HFFc6 (cell line): ENCODE measurements around the gene CEACAM6. TPM values are rescaled to one million over a fixed set of nuclear protein-coding genes. Genes with fewer than 3 reads are reported as not detected.
"Not testable (repeated sequence)": the region's sequence is repeated elsewhere in the genome, so short reads cannot be mapped to it uniquely, and the experiment has no call there.

ENCODE experiments used
- DNase-seq: peaks from one replicate; pipeline ENCODE4 v3.0.0-alpha.2; 2018
- H3K27ac Mint-ChIP-seq: 2 replicates; pipeline ENCODE4 v1.8.0; 2020; ENCODE audit warnings: mild to moderate bottlenecking, mixed read lengths
- H3K27me3 Mint-ChIP-seq: 2 replicates; pipeline ENCODE4 v1.8.0; 2021; ENCODE audit warnings: mild to moderate bottlenecking, moderate library complexity, mixed read lengths; ENCODE audit not compliant: insufficient read depth
- H3K36me3 Mint-ChIP-seq: 2 replicates; pipeline ENCODE4 v1.8.0; 2021; ENCODE audit warnings: low read depth, mixed read lengths
- H3K4me1 Mint-ChIP-seq: 2 replicates; pipeline ENCODE4 v1.8.0; 2020; ENCODE audit warnings: low read depth, mixed read lengths
- H3K4me3 Mint-ChIP-seq: 2 replicates; pipeline ENCODE4 v1.8.0; 2020; ENCODE audit warnings: mild to moderate bottlenecking, moderate library complexity, mixed read lengths
- H3K9me3 Mint-ChIP-seq: 2 replicates; pipeline ENCODE4 v1.8.0; 2020; ENCODE audit warnings: mild to moderate bottlenecking, mixed read lengths
- CTCF ChIP-seq: fragments of 200-600 bp; sonication (generic); IDR thresholded peaks from 2 replicates; pipeline ENCODE4 v1.5.0; 2021; ENCODE audit warnings: antibody characterized with exemption, mild to moderate bottlenecking
- total RNA-seq, 6 experiments: library from RNA; stranded (reverse); fragmentation: NEBNext Ultra II Directional; extraction: Animal tissue kit (Norgen Biotek cat#: 25700); gene quantifications; 2 replicates in 1 of 6; 3 replicates in 5 of 6; pipeline ENCODE4 v1.2.3, GENCODE V29; 2021

CEACAM6 gene
- total RNA-seq, 6 experiments from 2014 or later = not detected

GRCh38 chr19:41748012-41748411, 7.3 kb upstream of the CEACAM6 start:
- no peak overlapping the region for H3K4me3 Mint-ChIP-seq
- no peak for DNase-seq
- no peak for TF ChIP-seq CTCF
- no peak overlapping the region for H3K27ac Mint-ChIP-seq
- no peaks in the 10 kb centered on the region for H3K4me1 Mint-ChIP-seq
- no peaks in the 10 kb centered on the region for H3K9me3 Mint-ChIP-seq
- H3K27me3 Mint-ChIP-seq = peaks cover 39% of the 10 kb centered on the region
- no peaks in the 10 kb centered on the region for H3K36me3 Mint-ChIP-seq

GRCh38 chr19:41750248-41751134, 4.8 kb upstream of the CEACAM6 start:
- not testable (repeated sequence) for H3K36me3 Mint-ChIP-seq, H3K4me1 Mint-ChIP-seq, H3K9me3 Mint-ChIP-seq, H3K27ac Mint-ChIP-seq, H3K4me3 Mint-ChIP-seq, DNase-seq
- peaks cover 32% of the 10 kb centered on the region for H3K27me3 Mint-ChIP-seq

GRCh38 chr19:41753159-41753558, 2.2 kb upstream of the CEACAM6 start:
- no peak overlapping the region for H3K4me3 Mint-ChIP-seq
- no peaks in the 10 kb centered on the region for H3K36me3 Mint-ChIP-seq
- peak; percentile 90 for TF ChIP-seq CTCF
- peaks cover 25% of the 10 kb centered on the region for H3K27me3 Mint-ChIP-seq
- H3K4me1 Mint-ChIP-seq = no peaks in the 10 kb centered on the region
- H3K9me3 Mint-ChIP-seq = no peaks in the 10 kb centered on the region
- peak; percentile 8 for DNase-seq
- no peak overlapping the region for H3K27ac Mint-ChIP-seq

DNA sequence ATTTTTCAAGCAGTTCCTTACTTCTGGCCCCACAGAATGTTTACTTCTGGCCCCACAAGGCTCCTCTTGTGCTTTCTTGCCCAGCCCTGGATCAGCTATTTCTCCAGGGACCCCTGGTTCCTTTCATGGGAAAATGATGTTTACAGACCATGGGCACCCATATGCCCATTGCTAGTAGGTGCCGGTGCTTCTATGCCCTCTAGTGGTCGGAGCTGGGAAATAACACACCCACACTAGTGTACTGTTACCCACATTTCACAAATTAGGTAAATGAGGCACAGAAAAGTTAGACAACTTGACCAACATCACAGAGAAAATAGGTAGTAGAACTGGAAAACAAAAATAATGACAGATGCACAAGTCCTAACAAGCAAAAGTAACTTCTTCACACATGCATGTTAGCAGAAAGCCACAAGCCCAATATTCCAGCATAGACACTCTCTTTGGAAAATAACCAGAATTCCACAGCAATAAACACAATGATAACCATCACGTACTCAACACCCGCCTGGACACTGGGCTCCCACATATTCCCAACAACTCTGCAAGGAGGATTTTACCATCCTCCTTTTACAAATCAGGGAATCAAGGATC, 1.3 kb upstream of the CEACAM6 start:
- no peak overlapping the region for H3K4me3 Mint-ChIP-seq
- H3K9me3 Mint-ChIP-seq = no peaks in the 10 kb centered on the region
- H3K27ac Mint-ChIP-seq = no peak overlapping the region
- DNase-seq = peak; percentile 21
- H3K4me1 Mint-ChIP-seq = no peaks in the 10 kb centered on the region
- no peaks in the 10 kb centered on the region for H3K36me3 Mint-ChIP-seq
- peaks cover 25% of the 10 kb centered on the region for H3K27me3 Mint-ChIP-seq
- peak; percentile 81 for TF ChIP-seq CTCF

GRCh38 chr19:41758846-41759245, 3.5 kb downstream of the CEACAM6 start:
- no peak for TF ChIP-seq CTCF
- peaks cover 38% of the 10 kb centered on the region for H3K27me3 Mint-ChIP-seq

GRCh38 chr19:41767115-41767514, 11.8 kb downstream of the CEACAM6 start:
- no peak overlapping the region for H3K27ac Mint-ChIP-seq
- H3K9me3 Mint-ChIP-seq = no peaks in the 10 kb centered on the region

More at GRCh38 chr19:41758846-41759245, 3.5 kb downstream of the CEACAM6 start:
- H3K36me3 Mint-ChIP-seq = no peaks in the 10 kb centered on the region
- H3K9me3 Mint-ChIP-seq = no peaks in the 10 kb centered on the region
- no peaks in the 10 kb centered on the region for H3K4me1 Mint-ChIP-seq
- H3K4me3 Mint-ChIP-seq = no peak overlapping the region
- H3K27ac Mint-ChIP-seq = no peak overlapping the region
- no peak for DNase-seq

GRCh38 chr19:41768105-41768504, 12.8 kb downstream of the CEACAM6 start:
- H3K9me3 Mint-ChIP-seq, H3K27ac Mint-ChIP-seq, H3K36me3 Mint-ChIP-seq, H3K4me3 Mint-ChIP-seq, DNase-seq, H3K4me1 Mint-ChIP-seq: not testable (repeated sequence)
- peaks cover 26% of the 10 kb centered on the region for H3K27me3 Mint-ChIP-seq

More at GRCh38 chr19:41767115-41767514, 11.8 kb downstream of the CEACAM6 start:
- TF ChIP-seq CTCF = no peak
- peaks cover 26% of the 10 kb centered on the region for H3K27me3 Mint-ChIP-seq
- no peak for DNase-seq
- H3K36me3 Mint-ChIP-seq = no peaks in the 10 kb centered on the region
- H3K4me3 Mint-ChIP-seq = no peak overlapping the region
- H3K4me1 Mint-ChIP-seq = no peaks in the 10 kb centered on the region
